ENCODE results near the gene ETFA. TPM values are rescaled to one million over a fixed set of nuclear protein-coding genes. Genes with fewer than 3 reads are reported as not detected.

ETFA gene
- total and polyA plus RNA-seq, 10 donors = 49.7 to 98.5 (median 80.5) TPM

- Histone ChIP-seq H3K9me3 (no peaks in the 10 kb centered on the region), H3K4me3 (no peak overlapping the region), H3K27ac (no peak overlapping the region), H3K4me1 (peaks cover 0 to 30% (median 7%) of the 10 kb centered on the region in 6 donors), H3K36me3 (peaks cover 0 to 35% (median 3%) of the 10 kb centered on the region in 6 donors), H3K27me3 (replicated peaks in 1 of 7) (no peaks in the 10 kb centered on the region)
- 28 to 55% (median 41%) methylated on average over 1 of the region's 1 CpG for WGBS, 5 donors
- TF ChIP-seq CTCF (IDR thresholded peaks at IDR 0.05 in 8 of 11, conservative IDR thresholded peaks at IDR 0.05 in 3 of 11) (no peak), POLR2AphosphoS5 (IDR thresholded peaks at IDR 0.05) (no peak), POLR2A (IDR thresholded peaks at IDR 0.05) (no peak)
- no peak for DNase-seq
- intact Hi-C loops (cut with DNase I; ENCODE audit: low total_unique reads) = no loop called here
Observed at GRCh38 chr15:76293361-76293760, 17.9 kb downstream of the ETFA start.

- peaks cover 3 to 37% (median 18%) of the 10 kb centered on the region in 6 donors for H3K4me1 ChIP-seq
- DNase-seq = no peak
- H3K4me3 ChIP-seq = no peak overlapping the region
- H3K27me3 ChIP-seq (replicated peaks in 1 of 7) = no peaks in the 10 kb centered on the region
- TF ChIP-seq CTCF (IDR thresholded peaks at IDR 0.05 in 8 of 11, conservative IDR thresholded peaks at IDR 0.05 in 3 of 11) = no peak
- TF ChIP-seq POLR2AphosphoS5 (IDR thresholded peaks at IDR 0.05) = no peak
- TF ChIP-seq POLR2A (IDR thresholded peaks at IDR 0.05) = no peak
- intact Hi-C loops (cut with DNase I; ENCODE audit: low total_unique reads) = no loop called here
- H3K36me3 ChIP-seq = peaks cover 0 to 67% (median 11%) of the 10 kb centered on the region in 6 donors
- 66 to 86% (median 82%) methylated on average over 3 of the region's 3 CpGs for WGBS, 5 donors
- H3K9me3 ChIP-seq = no peaks in the 10 kb centered on the region
- H3K27ac ChIP-seq = no peak overlapping the region
Observed at GRCh38 chr15:76289582-76289981, 21.7 kb downstream of the ETFA start.

GRCh38 chr15:76286271-76286879 lies 24.9 kb downstream of the ETFA start:
- H3K4me1 ChIP-seq = peaks cover 3 to 38% (median 17%) of the 10 kb centered on the region in 6 donors
- TF ChIP-seq POLR2A (IDR thresholded peaks at IDR 0.05) = no peak
- no peak for TF ChIP-seq CTCF (IDR thresholded peaks at IDR 0.05 in 8 of 11, conservative IDR thresholded peaks at IDR 0.05 in 3 of 11)
- peak in 1 of 3 donors; percentile 9 for TF ChIP-seq POLR2AphosphoS5 (IDR thresholded peaks at IDR 0.05)
- WGBS, 5 donors = 21 to 39% (median 26%) methylated on average over 4 of the region's 4 CpGs
- no peak overlapping the region for H3K4me3 ChIP-seq
- intact Hi-C loops (cut with DNase I; ENCODE audit: low total_unique reads) = no loop called here
- peak overlapping the region in 7 of 8 donors; percentile 9 to 68 (median 59) for H3K27ac ChIP-seq
- H3K27me3 ChIP-seq (replicated peaks in 1 of 7) = no peaks in the 10 kb centered on the region
- peaks cover 0 to 83% (median 34%) of the 10 kb centered on the region in 6 donors for H3K36me3 ChIP-seq
- DNase-seq = no peak
- no peaks in the 10 kb centered on the region for H3K9me3 ChIP-seq

- H3K4me3 ChIP-seq = no peak overlapping the region
- WGBS, 5 donors = 90 to 96% (median 91%) methylated on average over 1 of the region's 1 CpG
- H3K27me3 ChIP-seq (replicated peaks in 1 of 7) = no peaks in the 10 kb centered on the region
- peaks cover 0 to 83% (median 38%) of the 10 kb centered on the region in 6 donors for H3K36me3 ChIP-seq
- DNase-seq = no peak
- H3K27ac ChIP-seq = peak overlapping the region in 3 of 8 donors; percentile 61 to 68 (median 66)
- H3K4me1 ChIP-seq = peaks cover 3 to 38% (median 17%) of the 10 kb centered on the region in 6 donors
- H3K9me3 ChIP-seq = no peaks in the 10 kb centered on the region
- intact Hi-C loops (cut with DNase I; ENCODE audit: low total_unique reads) = no loop called here
- peak in 4 of 11 experiments; percentile 12 to 38 (median 22) for TF ChIP-seq CTCF (IDR thresholded peaks at IDR 0.05 in 8 of 11, conservative IDR thresholded peaks at IDR 0.05 in 3 of 11)
- TF ChIP-seq POLR2AphosphoS5 (IDR thresholded peaks at IDR 0.05) = no peak
- TF ChIP-seq POLR2A (IDR thresholded peaks at IDR 0.05) = no peak
Observed at GRCh38 chr15:76285241-76285825, 25.9 kb downstream of the ETFA start.
